Adrenal gland (tissue), 5 donors: ENCODE data around the gene PRDM15.

ENCODE experiments used
- CTCF ChIP-seq, 6 experiments: fragments of 450-650 bp in 4 of 6; fragments of 200-600 bp in 2 of 6; sonication (generic) in 1 of 6; IDR thresholded peaks; 1 replicate in 5 of 6; 2 replicates in 1 of 6; pipeline versions ENCODE4 v1.5.1 to v1.8.0; 2016 to 2021; ENCODE audit warnings: antibody characterized with exemption in 6 of 6, mild to moderate bottlenecking in 2 of 6, moderate library complexity in 1 of 6
- POLR2A ChIP-seq, 2 donors: fragments of 450-650 bp; IDR thresholded peaks; one replicate each; pipeline ENCODE4 v1.6.1; 2017; ENCODE audit warnings: antibody characterized with exemption in 2 of 2, mild to moderate bottlenecking in 2 of 2, moderate library complexity in 1 of 2
- donor health status: DM: no; HTN: no; CAD: no.

GRCh38 chr21:41868062-41868710 lies 11.0 kb downstream of the PRDM15 start:
- no peak for TF ChIP-seq CTCF (IDR thresholded peaks at IDR 0.05)
- TF ChIP-seq POLR2A (IDR thresholded peaks at IDR 0.05): no peak
